ENCODE results near the gene DNAJC5.

Gene DNAJC5

DNA sequence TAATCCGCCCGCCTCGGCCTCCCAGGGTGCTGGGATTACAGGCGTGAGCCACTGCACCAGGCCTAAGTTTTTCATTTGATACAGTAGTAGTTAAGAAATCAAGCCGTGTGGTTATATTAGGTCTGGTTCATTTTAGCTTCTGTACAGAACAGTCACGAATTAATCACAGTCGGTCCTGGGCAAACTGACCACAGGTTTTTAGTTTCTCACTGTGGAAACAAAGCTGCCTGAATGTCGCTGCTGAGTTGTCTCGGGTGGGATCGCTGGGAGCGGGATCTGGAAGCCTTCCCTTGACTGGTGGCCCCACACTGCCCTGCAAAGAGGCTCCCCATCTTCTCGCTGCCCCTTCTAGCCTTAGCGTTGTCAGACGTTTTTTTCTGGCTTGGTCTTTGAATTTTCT lies 42.7 kb downstream of the DNAJC5 start:
- no peak overlapping the region for H3K4me3 ChIP-seq (replicated peaks; ENCODE audit: low read depth, low read length)
- no peak for DNase-seq (ENCODE audit: low read depth)
- no peak for TF ChIP-seq CTCF (IDR thresholded peaks at IDR 0.05; ENCODE audit: low read length, missing control alignments)

- no peak for DNase-seq (ENCODE audit: low read depth)
- TF ChIP-seq CTCF (IDR thresholded peaks at IDR 0.05; ENCODE audit: low read length, missing control alignments) = no peak
- no peak overlapping the region for H3K4me3 ChIP-seq (replicated peaks; ENCODE audit: low read depth, low read length)
Observed at GRCh38 chr20:63939061-63939935, 44.4 kb downstream of the DNAJC5 start.

GRCh38 chr20:63940071-63940471 lies 45.1 kb downstream of the DNAJC5 start:
- DNase-seq (ENCODE audit: low read depth) = no peak
- no peak for TF ChIP-seq CTCF (IDR thresholded peaks at IDR 0.05; ENCODE audit: low read length, missing control alignments)
- H3K4me3 ChIP-seq (replicated peaks; ENCODE audit: low read depth, low read length) = no peak overlapping the region

DNA sequence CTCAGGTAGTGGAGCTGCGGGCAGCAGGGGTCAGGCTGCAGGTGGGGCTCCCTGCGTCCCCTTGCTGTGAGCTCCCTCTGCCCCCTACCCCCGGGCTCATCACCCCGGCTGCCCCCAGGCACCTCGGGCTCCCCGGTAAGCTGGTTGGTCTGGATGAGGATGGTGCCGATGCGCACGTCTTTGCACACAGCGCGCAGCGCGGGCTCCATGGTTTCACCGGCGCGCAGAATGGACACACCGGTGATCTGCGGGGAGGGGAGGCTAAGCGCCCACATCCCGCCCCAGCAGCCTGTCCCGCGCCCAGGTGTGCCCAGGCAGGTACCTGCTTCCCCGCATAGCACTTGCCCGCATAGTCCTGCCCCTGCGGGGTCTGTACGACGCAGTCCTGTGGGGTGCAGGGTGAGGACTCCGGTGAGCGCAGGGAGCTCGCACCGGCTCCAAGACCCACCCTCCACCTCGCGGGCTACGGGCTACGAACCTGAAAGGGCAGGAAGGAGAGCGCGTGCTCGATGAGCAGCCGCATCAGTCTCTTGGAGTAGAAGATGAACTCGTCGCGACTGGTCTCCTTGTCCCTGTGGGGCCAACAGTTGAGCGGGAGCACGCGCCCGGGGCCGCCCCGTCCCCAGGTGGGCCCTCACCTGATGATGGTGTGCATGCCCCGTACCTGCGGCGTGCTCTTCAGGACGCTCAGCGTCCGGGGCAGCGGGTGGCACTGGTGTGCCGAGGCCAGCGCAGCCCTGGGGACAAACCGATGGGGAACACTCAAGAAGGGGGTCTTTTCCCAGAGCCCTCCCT lies 45.7 kb downstream of the DNAJC5 start:
- no peak for TF ChIP-seq CTCF (IDR thresholded peaks at IDR 0.05; ENCODE audit: low read length, missing control alignments)
- no peak overlapping the region for H3K4me3 ChIP-seq (replicated peaks; ENCODE audit: low read depth, low read length)
- DNase-seq (ENCODE audit: low read depth) = no peak

GRCh38 chr20:63941282-63942081 lies 46.6 kb downstream of the DNAJC5 start:
- no peak for DNase-seq (ENCODE audit: low read depth)
- H3K4me3 ChIP-seq (replicated peaks; ENCODE audit: low read depth, low read length) = no peak overlapping the region
- no peak for TF ChIP-seq CTCF (IDR thresholded peaks at IDR 0.05; ENCODE audit: low read length, missing control alignments)

GRCh38 chr20:63942250-63942951 lies 47.5 kb downstream of the DNAJC5 start:
- H3K4me3 ChIP-seq (replicated peaks; ENCODE audit: low read depth, low read length) = no peak overlapping the region
- no peak for TF ChIP-seq CTCF (IDR thresholded peaks at IDR 0.05; ENCODE audit: low read length, missing control alignments)
- DNase-seq (ENCODE audit: low read depth) = no peak

All from fibroblast of pulmonary artery (primary cell).